HepG2 (cell line): ENCODE results near the gene CHCHD6. TPM values are rescaled to one million over a fixed set of nuclear protein-coding genes. Genes with fewer than 3 reads are reported as not detected.

Experiments
- KMT2A ChIP-seq: sonication (generic); formaldehyde crosslinking; IDR thresholded peaks from 2 replicates; pipeline ENCODE4 v1.4.0; 2020; ENCODE audit warnings: missing genetic modification reagents
- NKX3-1 ChIP-seq: sonication (generic); formaldehyde crosslinking; IDR thresholded peaks from 2 replicates; pipeline ENCODE4 v1.5.0; 2020; ENCODE audit warnings: missing genetic modification reagents
- NR3C1 ChIP-seq: sonication (generic); formaldehyde crosslinking; IDR thresholded peaks from 2 replicates; pipeline ENCODE4 v1.4.0; 2020; ENCODE audit warnings: missing genetic modification reagents
- PHF8 ChIP-seq: sonication (generic); formaldehyde crosslinking; IDR thresholded peaks from 2 replicates; pipeline ENCODE4 v1.5.0; 2020; ENCODE audit warnings: missing genetic modification reagents
- RAD21 ChIP-seq: fragments of 450-650 bp; formaldehyde crosslinking; IDR thresholded peaks from 2 replicates; pipeline ENCODE4 v1.5.0; 2020; ENCODE audit warnings: mild to moderate bottlenecking
- SRSF4 ChIP-seq: fragments of 200-400 bp; formaldehyde crosslinking; IDR thresholded peaks from one replicate; pipeline ENCODE4 v1.6.1; 2018; ENCODE audit warnings: mild to moderate bottlenecking, low read depth, low read length, moderate library complexity; ENCODE audit not compliant: poor library complexity, severe bottlenecking
- U2AF1 ChIP-seq: fragments of 200-400 bp; formaldehyde crosslinking; optimal IDR thresholded peaks from 2 replicates; pipeline ENCODE3; 2017; ENCODE audit warnings: mild to moderate bottlenecking, low read depth, low read length
- XBP1 ChIP-seq: sonication (generic); formaldehyde crosslinking; IDR thresholded peaks from 2 replicates; pipeline ENCODE4 v1.5.0; 2020; ENCODE audit warnings: missing genetic modification reagents
- ZNF180 ChIP-seq: sonication (generic); formaldehyde crosslinking; IDR thresholded peaks from 2 replicates; pipeline ENCODE4 v1.4.0; 2020; ENCODE audit warnings: low read depth, missing genetic modification reagents, borderline replicate concordance
- ZNF460 ChIP-seq: sonication (generic); formaldehyde crosslinking; IDR thresholded peaks from 2 replicates; pipeline ENCODE4 v1.5.1; 2020; ENCODE audit warnings: missing genetic modification reagents, mild to moderate bottlenecking, borderline replicate concordance
- ZNF678 ChIP-seq: sonication (generic); formaldehyde crosslinking; IDR thresholded peaks from 2 replicates; pipeline ENCODE4 v1.4.0; 2020; ENCODE audit warnings: mild to moderate bottlenecking, missing genetic modification reagents
- polyA plus RNA-seq, 8 experiments: library from polyadenylated mRNA; depleted of rRNA in 3 of 8; stranded (reverse) in 7 of 8; unstranded in 1 of 8; fragments of >200 nt; fragmentation: Illumina TruSeq in 4 of 8; extraction: Trizol in 4 of 8; gene quantifications; 2 replicates each; pipeline versions ENCODE4 v1.2.1 to v1.2.3, GENCODE V29; 2011 to 2016; ENCODE audit warnings: low read depth in 4 of 8, missing spikeins in 1 of 8, mixed read lengths in 1 of 8; ENCODE audit not compliant: insufficient read depth in 1 of 8
- total RNA-seq, 5 experiments: library from RNA; depleted of rRNA; stranded (reverse); fragments of >200 nt; fragmentation: Illumina TruSeq; extraction: Trizol; gene quantifications; 2 replicates each; pipeline ENCODE4 v1.2.3, GENCODE V29; 2016; ENCODE audit warnings: low read depth in 1 of 5
- TF ChIP-seq, protein P1 (sequence below): sonication (generic); formaldehyde crosslinking; IDR thresholded peaks from 2 replicates; pipeline ENCODE4 v1.4.0; 2020; ENCODE audit warnings: mild to moderate bottlenecking, missing genetic modification reagents, borderline replicate concordance
- TF ChIP-seq, protein P2 (sequence below): sonication (generic); formaldehyde crosslinking; IDR thresholded peaks from 2 replicates; pipeline ENCODE4 v1.4.0; 2020; ENCODE audit warnings: mild to moderate bottlenecking, missing genetic modification reagents
- TF ChIP-seq, protein P3 (sequence below): sonication (generic); formaldehyde crosslinking; IDR thresholded peaks from 2 replicates; pipeline ENCODE4 v1.5.1; 2020; ENCODE audit warnings: mild to moderate bottlenecking, missing genetic modification reagents, moderate library complexity
- TF ChIP-seq, protein P4 (sequence below): sonication (generic); formaldehyde crosslinking; IDR thresholded peaks from 2 replicates; pipeline ENCODE4 v1.5.1; 2020; ENCODE audit warnings: missing genetic modification reagents, mild to moderate bottlenecking, borderline replicate concordance
- TF ChIP-seq, protein P5 (sequence below): IDR thresholded peaks from 2 replicates; pipeline ENCODE4 v1.6.1; 2016

CHCHD6 gene
- total and polyA plus RNA-seq, 2 of the 13 experiments (the other 11 are each of a cell fraction or from before 2014, with no cell fraction given): 20.3 to 20.8 TPM

DNA sequence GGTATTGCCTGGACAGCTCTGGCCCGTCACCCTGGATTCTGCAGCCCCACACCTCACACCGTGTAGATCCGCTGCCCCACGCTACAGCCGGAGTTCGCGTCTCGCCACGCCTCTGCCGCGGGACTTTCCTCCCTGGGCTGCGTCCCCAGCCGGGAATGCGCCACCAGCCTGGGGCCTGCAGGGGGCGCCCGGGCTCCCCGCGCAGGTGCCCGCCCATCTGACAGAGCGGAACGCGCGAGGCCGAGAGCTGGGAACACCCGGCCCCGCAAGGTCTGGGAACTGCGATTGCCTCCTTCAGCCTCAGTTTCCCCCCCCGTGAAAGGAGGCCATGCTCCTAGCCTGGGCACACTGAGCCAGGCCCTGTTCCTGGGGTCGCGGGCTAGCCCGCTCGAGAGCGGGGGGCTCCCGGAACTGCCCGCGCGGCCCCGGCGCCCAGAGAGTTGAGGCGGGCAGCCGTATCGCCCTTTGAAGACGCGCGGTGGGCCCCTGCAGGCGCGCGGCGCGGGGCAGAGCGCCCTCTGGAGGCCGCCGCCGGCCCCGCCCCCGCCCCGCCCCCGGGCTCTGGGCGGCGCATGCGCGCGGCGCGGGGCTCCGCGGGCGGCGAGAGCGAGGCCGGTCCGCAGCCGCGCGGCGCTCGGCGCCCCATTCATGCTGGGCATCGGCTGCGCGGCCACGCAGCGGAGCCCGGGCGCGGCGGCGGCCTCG, 278.6 kb downstream of the CHCHD6 start, which contains the start of gene PLXNA1 (continued):
- TF ChIP-seq, protein P1, sequence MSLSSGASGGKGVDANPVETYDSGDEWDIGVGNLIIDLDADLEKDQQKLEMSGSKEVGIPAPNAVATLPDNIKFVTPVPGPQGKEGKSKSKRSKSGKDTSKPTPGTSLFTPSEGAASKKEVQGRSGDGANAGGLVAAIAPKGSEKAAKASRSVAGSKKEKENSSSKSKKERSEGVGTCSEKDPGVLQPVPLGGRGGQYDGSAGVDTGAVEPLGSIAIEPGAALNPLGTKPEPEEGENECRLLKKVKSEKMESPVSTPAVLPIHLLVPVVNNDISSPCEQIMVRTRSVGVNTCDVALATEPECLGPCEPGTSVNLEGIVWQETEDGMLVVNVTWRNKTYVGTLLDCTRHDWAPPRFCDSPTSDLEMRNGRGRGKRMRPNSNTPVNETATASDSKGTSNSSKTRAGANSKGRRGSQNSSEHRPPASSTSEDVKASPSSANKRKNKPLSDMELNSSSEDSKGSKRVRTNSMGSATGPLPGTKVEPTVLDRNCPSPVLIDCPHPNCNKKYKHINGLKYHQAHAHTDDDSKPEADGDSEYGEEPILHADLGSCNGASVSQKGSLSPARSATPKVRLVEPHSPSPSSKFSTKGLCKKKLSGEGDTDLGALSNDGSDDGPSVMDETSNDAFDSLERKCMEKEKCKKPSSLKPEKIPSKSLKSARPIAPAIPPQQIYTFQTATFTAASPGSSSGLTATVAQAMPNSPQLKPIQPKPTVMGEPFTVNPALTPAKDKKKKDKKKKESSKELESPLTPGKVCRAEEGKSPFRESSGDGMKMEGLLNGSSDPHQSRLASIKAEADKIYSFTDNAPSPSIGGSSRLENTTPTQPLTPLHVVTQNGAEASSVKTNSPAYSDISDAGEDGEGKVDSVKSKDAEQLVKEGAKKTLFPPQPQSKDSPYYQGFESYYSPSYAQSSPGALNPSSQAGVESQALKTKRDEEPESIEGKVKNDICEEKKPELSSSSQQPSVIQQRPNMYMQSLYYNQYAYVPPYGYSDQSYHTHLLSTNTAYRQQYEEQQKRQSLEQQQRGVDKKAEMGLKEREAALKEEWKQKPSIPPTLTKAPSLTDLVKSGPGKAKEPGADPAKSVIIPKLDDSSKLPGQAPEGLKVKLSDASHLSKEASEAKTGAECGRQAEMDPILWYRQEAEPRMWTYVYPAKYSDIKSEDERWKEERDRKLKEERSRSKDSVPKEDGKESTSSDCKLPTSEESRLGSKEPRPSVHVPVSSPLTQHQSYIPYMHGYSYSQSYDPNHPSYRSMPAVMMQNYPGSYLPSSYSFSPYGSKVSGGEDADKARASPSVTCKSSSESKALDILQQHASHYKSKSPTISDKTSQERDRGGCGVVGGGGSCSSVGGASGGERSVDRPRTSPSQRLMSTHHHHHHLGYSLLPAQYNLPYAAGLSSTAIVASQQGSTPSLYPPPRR: 0 out of 2 replicates have a peak, but pooled peaks have one; percentile 29
- TF ChIP-seq ZNF180 (no peak), ZNF460 (CRISPR knock-in tag) (0 out of 2 replicates have a peak, but pooled peaks have one; percentile 10), NR3C1 (CRISPR knock-in tag) (no peak), SRSF4 (no peak), ZNF678 (CRISPR knock-in tag) (peak; percentile 70), PHF8 (CRISPR knock-in tag) (peak; percentile 60), RAD21 (CRISPR knock-in tag) (peak; percentile 81), KMT2A (CRISPR knock-in tag) (no peak; the same call in 1 of the 2 replicates), NKX3-1 (CRISPR knock-in tag) (no peak), XBP1 (CRISPR knock-in tag) (no peak), U2AF1 (peak; percentile 89)
- TF ChIP-seq, protein P2, sequence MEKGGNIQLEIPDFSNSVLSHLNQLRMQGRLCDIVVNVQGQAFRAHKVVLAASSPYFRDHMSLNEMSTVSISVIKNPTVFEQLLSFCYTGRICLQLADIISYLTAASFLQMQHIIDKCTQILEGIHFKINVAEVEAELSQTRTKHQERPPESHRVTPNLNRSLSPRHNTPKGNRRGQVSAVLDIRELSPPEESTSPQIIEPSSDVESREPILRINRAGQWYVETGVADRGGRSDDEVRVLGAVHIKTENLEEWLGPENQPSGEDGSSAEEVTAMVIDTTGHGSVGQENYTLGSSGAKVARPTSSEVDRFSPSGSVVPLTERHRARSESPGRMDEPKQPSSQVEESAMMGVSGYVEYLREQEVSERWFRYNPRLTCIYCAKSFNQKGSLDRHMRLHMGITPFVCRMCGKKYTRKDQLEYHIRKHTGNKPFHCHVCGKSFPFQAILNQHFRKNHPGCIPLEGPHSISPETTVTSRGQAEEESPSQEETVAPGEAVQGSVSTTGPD (CRISPR knock-in tag): no peak
- TF ChIP-seq, protein P3, sequence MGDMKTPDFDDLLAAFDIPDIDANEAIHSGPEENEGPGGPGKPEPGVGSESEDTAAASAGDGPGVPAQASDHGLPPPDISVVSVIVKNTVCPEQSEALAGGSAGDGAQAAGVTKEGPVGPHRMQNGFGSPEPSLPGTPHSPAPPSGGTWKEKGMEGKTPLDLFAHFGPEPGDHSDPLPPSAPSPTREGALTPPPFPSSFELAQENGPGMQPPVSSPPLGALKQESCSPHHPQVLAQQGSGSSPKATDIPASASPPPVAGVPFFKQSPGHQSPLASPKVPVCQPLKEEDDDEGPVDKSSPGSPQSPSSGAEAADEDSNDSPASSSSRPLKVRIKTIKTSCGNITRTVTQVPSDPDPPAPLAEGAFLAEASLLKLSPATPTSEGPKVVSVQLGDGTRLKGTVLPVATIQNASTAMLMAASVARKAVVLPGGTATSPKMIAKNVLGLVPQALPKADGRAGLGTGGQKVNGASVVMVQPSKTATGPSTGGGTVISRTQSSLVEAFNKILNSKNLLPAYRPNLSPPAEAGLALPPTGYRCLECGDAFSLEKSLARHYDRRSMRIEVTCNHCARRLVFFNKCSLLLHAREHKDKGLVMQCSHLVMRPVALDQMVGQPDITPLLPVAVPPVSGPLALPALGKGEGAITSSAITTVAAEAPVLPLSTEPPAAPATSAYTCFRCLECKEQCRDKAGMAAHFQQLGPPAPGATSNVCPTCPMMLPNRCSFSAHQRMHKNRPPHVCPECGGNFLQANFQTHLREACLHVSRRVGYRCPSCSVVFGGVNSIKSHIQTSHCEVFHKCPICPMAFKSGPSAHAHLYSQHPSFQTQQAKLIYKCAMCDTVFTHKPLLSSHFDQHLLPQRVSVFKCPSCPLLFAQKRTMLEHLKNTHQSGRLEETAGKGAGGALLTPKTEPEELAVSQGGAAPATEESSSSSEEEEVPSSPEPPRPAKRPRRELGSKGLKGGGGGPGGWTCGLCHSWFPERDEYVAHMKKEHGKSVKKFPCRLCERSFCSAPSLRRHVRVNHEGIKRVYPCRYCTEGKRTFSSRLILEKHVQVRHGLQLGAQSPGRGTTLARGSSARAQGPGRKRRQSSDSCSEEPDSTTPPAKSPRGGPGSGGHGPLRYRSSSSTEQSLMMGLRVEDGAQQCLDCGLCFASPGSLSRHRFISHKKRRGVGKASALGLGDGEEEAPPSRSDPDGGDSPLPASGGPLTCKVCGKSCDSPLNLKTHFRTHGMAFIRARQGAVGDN (CRISPR knock-in tag): peak; percentile 87
- TF ChIP-seq, protein P4, sequence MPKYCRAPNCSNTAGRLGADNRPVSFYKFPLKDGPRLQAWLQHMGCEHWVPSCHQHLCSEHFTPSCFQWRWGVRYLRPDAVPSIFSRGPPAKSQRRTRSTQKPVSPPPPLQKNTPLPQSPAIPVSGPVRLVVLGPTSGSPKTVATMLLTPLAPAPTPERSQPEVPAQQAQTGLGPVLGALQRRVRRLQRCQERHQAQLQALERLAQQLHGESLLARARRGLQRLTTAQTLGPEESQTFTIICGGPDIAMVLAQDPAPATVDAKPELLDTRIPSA (CRISPR knock-in tag): no peak
- TF ChIP-seq, protein P5, sequence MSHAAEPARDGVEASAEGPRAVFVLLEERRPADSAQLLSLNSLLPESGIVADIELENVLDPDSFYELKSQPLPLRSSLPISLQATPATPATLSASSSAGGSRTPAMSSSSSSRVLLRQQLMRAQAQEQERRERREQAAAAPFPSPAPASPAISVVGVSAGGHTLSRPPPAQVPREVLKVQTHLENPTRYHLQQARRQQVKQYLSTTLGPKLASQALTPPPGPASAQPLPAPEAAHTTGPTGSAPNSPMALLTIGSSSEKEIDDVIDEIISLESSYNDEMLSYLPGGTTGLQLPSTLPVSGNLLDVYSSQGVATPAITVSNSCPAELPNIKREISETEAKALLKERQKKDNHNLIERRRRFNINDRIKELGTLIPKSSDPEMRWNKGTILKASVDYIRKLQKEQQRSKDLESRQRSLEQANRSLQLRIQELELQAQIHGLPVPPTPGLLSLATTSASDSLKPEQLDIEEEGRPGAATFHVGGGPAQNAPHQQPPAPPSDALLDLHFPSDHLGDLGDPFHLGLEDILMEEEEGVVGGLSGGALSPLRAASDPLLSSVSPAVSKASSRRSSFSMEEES (CRISPR knock-in tag): no peak
